Neuronal stem cell (in vitro differentiated cells): ENCODE results near the gene MYO1H.

Source experiments
- DNase-seq: peaks from one replicate; pipeline ENCODE4 v3.0.0-alpha.2; 2013; ENCODE audit warnings: low spot score
- H2AFZ ChIP-seq: one replicate; pipeline ENCODE4 v1.6.1; 2013; ENCODE audit warnings: mild to moderate bottlenecking, low read length, inconsistent platforms
- H2AK5ac ChIP-seq: 2 replicates; pipeline ENCODE4 v1.6.1; 2013; ENCODE audit warnings: low read depth, mild to moderate bottlenecking, inconsistent platforms, low read length, moderate library complexity, mixed read lengths
- H2BK120ac ChIP-seq: 2 replicates; pipeline ENCODE4 v1.6.1; 2013; ENCODE audit warnings: low read depth, mild to moderate bottlenecking, inconsistent platforms, low read length, moderate library complexity, mixed read lengths
- H2BK12ac ChIP-seq: one replicate; pipeline ENCODE4 v1.6.1; 2013; ENCODE audit warnings: low read length, inconsistent platforms
- H2BK15ac ChIP-seq: 2 replicates; pipeline ENCODE4 v1.6.1; 2013; ENCODE audit warnings: mild to moderate bottlenecking, low read length, inconsistent platforms, mixed read lengths
- H2BK5ac ChIP-seq: one replicate; pipeline ENCODE4 v1.6.1; 2013; ENCODE audit warnings: inconsistent platforms, mild to moderate bottlenecking, low read length, moderate library complexity
- H3K14ac ChIP-seq: one replicate; pipeline ENCODE4 v1.6.1; 2013; ENCODE audit warnings: low read length, inconsistent platforms
- H3K18ac ChIP-seq: 2 replicates; pipeline ENCODE4 v1.6.1; 2013; ENCODE audit warnings: low read length, inconsistent platforms
- H3K23ac ChIP-seq: 2 replicates; pipeline ENCODE4 v1.6.1; 2013; ENCODE audit warnings: low read depth, mild to moderate bottlenecking, mixed read lengths, low read length, inconsistent platforms; ENCODE audit not compliant: poor library complexity
- H3K27ac ChIP-seq: replicated peaks from 3 replicates; pipeline ENCODE4 v1.5.1; 2013; ENCODE audit warnings: low read length, inconsistent platforms
- H3K27me3 ChIP-seq, 3 experiments: 2 replicates each; pipeline ENCODE4 v1.6.1; 2013; ENCODE audit warnings: low read length in 3 of 3, mild to moderate bottlenecking in 2 of 3, inconsistent platforms in 1 of 3, low read depth in 1 of 3, mixed read lengths in 1 of 3, moderate library complexity in 1 of 3; ENCODE audit not compliant: control insufficient read depth in 3 of 3, insufficient read depth in 3 of 3
- H3K36me3 ChIP-seq, 2 donors: replicated peaks in 1 of 2; 2 replicates each; pipeline ENCODE4 v1.6.1; 2013; ENCODE audit warnings: low read length in 2 of 2; ENCODE audit not compliant: control insufficient read depth in 2 of 2, insufficient read depth in 2 of 2
- H3K4ac ChIP-seq: 2 replicates; pipeline ENCODE4 v1.6.1; 2013; ENCODE audit warnings: inconsistent platforms, mild to moderate bottlenecking, low read length, moderate library complexity
- H3K4me1 ChIP-seq, 2 donors: 1 replicate in 1 of 2; 2 replicates in 1 of 2; pipeline ENCODE4 v1.6.1; 2013; ENCODE audit warnings: low read length in 2 of 2, low read depth in 1 of 2; ENCODE audit not compliant: control insufficient read depth in 2 of 2, insufficient read depth in 1 of 2
- H3K4me2 ChIP-seq: one replicate; pipeline ENCODE4 v1.6.1; 2013; ENCODE audit warnings: mild to moderate bottlenecking, low read length, inconsistent platforms; ENCODE audit not compliant: insufficient read depth, poor library complexity, severe bottlenecking
- H3K4me3 ChIP-seq, 2 donors: 2 replicates each; pipeline ENCODE4 v1.5.1; 2013; ENCODE audit warnings: low read length in 2 of 2, mild to moderate bottlenecking in 2 of 2, inconsistent platforms in 1 of 2, moderate library complexity in 1 of 2
- H3K79me1 ChIP-seq: one replicate; pipeline ENCODE4 v1.6.1; 2013; ENCODE audit warnings: low read depth, mild to moderate bottlenecking, inconsistent platforms, low read length, moderate library complexity
- H3K9ac ChIP-seq: one replicate; pipeline ENCODE4 v1.6.1; 2013; ENCODE audit warnings: mild to moderate bottlenecking, low read depth, low read length, inconsistent platforms; ENCODE audit not compliant: poor library complexity
- H3K9me3 ChIP-seq, 2 donors: replicated peaks in 1 of 2; 2 replicates each; pipeline versions ENCODE3 to v1.6.1; 2013; ENCODE audit warnings: low read length in 2 of 2, mild to moderate bottlenecking in 2 of 2, inconsistent platforms in 1 of 2, low read depth in 1 of 2, mixed read lengths in 1 of 2, moderate library complexity in 1 of 2; ENCODE audit not compliant: control insufficient read depth in 2 of 2, insufficient read depth in 1 of 2
- H4K8ac ChIP-seq: one replicate; pipeline ENCODE4 v1.6.1; 2013; ENCODE audit warnings: low read depth, mild to moderate bottlenecking, inconsistent platforms, low read length, moderate library complexity
- H4K91ac ChIP-seq: one replicate; pipeline ENCODE4 v1.6.1; 2013; ENCODE audit warnings: low read length, low read depth, mild to moderate bottlenecking, inconsistent platforms; ENCODE audit not compliant: poor library complexity
- WGBS, 2 donors: extraction: QIAGEN DNeasy Blood & Tissue Kit; methylation state at CpG; one replicate each; pipeline ENCODE4 v1.1.7; 2013; ENCODE audit warnings: missing lambda C conversion rate in 2 of 2, mixed read lengths in 1 of 2; ENCODE audit not compliant: insufficient read length in 2 of 2, insufficient replicate concordance in 1 of 2; ENCODE audit errors: extremely low coverage in 2 of 2; 5-methylcytosine and 5-hydroxymethylcytosine counted together

Gene MYO1H

DNA sequence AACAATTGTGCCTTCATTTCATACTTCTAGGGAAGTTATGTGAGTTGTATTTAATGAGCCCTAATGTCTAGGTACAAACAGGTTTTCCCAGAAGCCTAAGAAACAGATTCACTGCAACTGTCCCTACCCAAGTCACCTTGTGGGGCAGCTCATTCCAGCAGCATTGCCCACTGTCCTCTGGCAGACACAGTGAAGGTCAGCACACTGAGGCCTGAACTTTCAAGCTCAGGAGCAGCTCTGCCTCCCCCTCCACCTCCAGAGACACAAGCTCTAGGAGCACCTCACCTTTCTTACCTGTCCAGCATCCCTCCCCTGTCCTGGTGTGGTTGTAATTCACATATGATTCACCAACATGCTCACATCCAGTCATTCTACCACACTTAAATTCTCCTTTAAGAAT lies 145.4 kb downstream of the MYO1H start:
- Histone ChIP-seq H4K8ac (no peak overlapping the region), H2BK15ac (no peak overlapping the region), H3K4me2 (no peak overlapping the region), H3K18ac (no peak overlapping the region), H2AFZ (no peak overlapping the region), H3K14ac (no peak overlapping the region), H3K36me3 (peaks cover 18 to 95% of the 10 kb centered on the region in 2 donors), H3K4me3 (no peak overlapping the region), H3K27me3 (no peaks in the 10 kb centered on the region), H2BK120ac (no peak overlapping the region), H3K9me3 (peaks cover 0 to 1% of the 10 kb centered on the region in 2 donors), H3K27ac (no peak overlapping the region), H3K79me1 (no peaks in the 10 kb centered on the region), H2BK5ac (no peak overlapping the region), H3K4me1 (no peaks in the 10 kb centered on the region), H2BK12ac (no peak overlapping the region), H3K4ac (no peak overlapping the region), H4K91ac (no peak overlapping the region), H3K23ac (no peak overlapping the region), H3K9ac (no peak overlapping the region), H2AK5ac (no peak overlapping the region)
- DNase-seq: no peak

DNA sequence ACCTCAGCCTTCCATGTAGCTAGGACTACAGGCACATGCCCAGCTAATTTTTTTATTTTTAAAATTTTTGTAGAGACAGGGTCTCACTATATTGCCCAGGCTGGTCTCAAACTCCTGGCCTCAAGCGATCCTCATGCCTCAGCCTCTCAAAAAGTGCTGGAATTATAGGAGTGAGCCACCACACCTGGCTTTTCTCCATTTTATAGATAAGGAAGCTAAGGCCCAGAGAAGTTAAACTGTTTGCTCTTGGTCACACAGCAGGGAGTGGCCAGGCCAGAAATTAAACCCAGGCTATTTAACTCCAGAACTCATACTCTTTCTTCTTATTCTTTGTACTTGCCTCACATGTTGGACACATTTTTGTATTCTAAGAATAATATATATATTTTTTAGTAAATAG lies 146.2 kb downstream of the MYO1H start:
- no peak overlapping the region for H2AK5ac ChIP-seq
- no CpG with 5 or more reads among the region's 1 CpG for WGBS, 2 donors
- H3K4ac ChIP-seq: no peak overlapping the region
- no peak overlapping the region for H4K91ac ChIP-seq
- H2BK5ac ChIP-seq: no peak overlapping the region
- H3K4me2 ChIP-seq: no peak overlapping the region
- H3K9ac ChIP-seq: no peak overlapping the region
- H3K9me3 ChIP-seq: peaks cover 0 to 1% of the 10 kb centered on the region in 2 donors
- H3K4me1 ChIP-seq: no peaks in the 10 kb centered on the region
- H2AFZ ChIP-seq: no peak overlapping the region
- H3K36me3 ChIP-seq: peaks cover 16 to 95% of the 10 kb centered on the region in 2 donors
- no peak overlapping the region for H2BK15ac ChIP-seq
- H3K4me3 ChIP-seq: no peak overlapping the region
- no peak overlapping the region for H2BK12ac ChIP-seq
- DNase-seq: no peak
- no peak overlapping the region for H3K23ac ChIP-seq
- H4K8ac ChIP-seq: no peak overlapping the region
- H3K27me3 ChIP-seq: no peaks in the 10 kb centered on the region
- H3K27ac ChIP-seq: no peak overlapping the region
- no peak overlapping the region for H2BK120ac ChIP-seq
- no peaks in the 10 kb centered on the region for H3K79me1 ChIP-seq
- no peak overlapping the region for H3K18ac ChIP-seq
- no peak overlapping the region for H3K14ac ChIP-seq

DNA sequence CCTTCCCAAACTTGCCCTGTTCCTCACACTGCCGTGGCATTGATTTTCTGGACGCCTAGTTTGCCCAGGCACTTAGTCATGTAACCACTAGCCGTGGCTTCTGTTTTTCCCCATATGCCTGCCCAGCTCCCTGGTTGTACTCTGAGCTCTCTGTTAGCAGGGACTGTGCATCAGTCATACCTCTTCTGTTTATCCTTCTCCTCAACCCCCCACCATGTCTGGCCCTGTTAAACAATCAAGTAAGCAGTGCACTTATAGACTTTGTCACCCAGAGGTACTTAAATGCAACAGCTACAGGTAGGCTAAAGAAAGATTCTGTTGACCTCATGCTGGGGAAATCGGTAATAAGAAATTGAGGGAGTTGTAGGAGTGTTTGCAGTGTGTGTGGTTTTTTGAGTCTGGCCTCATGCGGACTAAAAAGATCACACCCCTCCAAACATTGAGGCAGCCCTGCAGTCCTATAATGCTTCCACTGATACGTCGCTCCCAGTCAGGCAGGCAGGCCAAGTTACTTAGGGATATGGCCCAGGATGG lies 146.7 kb downstream of the MYO1H start:
- H3K14ac ChIP-seq: no peak overlapping the region
- no peak overlapping the region for H2AFZ ChIP-seq
- no peak overlapping the region for H3K4me2 ChIP-seq
- peaks cover 0 to 1% of the 10 kb centered on the region in 2 donors for H3K9me3 ChIP-seq
- no peak overlapping the region for H2BK120ac ChIP-seq
- no CpG with 5 or more reads among the region's 7 CpGs for WGBS, 2 donors
- H3K4me1 ChIP-seq: no peaks in the 10 kb centered on the region
- no peak overlapping the region for H3K4ac ChIP-seq
- no peak overlapping the region for H2BK12ac ChIP-seq
- DNase-seq: no peak
- no peaks in the 10 kb centered on the region for H3K79me1 ChIP-seq
- H3K9ac ChIP-seq: no peak overlapping the region
- peaks cover 16 to 95% of the 10 kb centered on the region in 2 donors for H3K36me3 ChIP-seq
- no peak overlapping the region for H3K4me3 ChIP-seq
- no peak overlapping the region for H3K23ac ChIP-seq
- H2AK5ac ChIP-seq: no peak overlapping the region
- no peak overlapping the region for H4K91ac ChIP-seq
- no peak overlapping the region for H2BK15ac ChIP-seq
- no peak overlapping the region for H3K18ac ChIP-seq
- H3K27me3 ChIP-seq: no peaks in the 10 kb centered on the region
- H3K27ac ChIP-seq: no peak overlapping the region
- H2BK5ac ChIP-seq: no peak overlapping the region
- no peak overlapping the region for H4K8ac ChIP-seq

DNA sequence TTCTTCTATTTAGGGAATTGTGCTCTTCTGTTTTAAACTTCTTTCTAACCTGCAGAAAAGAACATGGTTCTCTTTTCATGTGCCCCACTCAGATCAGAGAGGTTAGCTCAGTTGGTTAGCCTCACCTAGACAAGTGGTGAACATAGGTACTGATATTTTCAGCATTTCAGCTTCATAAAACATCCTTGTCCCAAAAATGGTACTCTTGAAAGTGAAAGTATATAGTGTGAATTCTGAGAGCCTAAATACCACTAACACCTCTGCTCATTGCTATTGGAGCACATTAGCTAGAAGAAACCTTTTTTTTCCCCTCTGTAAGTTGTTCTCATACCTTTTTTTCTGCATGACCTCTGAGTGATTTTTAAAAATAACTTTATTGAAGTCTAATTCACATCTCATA lies 147.3 kb downstream of the MYO1H start:
- Histone ChIP-seq H3K27ac (no peak overlapping the region), H3K27me3 (no peaks in the 10 kb centered on the region), H3K23ac (no peak overlapping the region), H3K9me3 (peaks cover 0 to 1% of the 10 kb centered on the region in 2 donors), H3K79me1 (no peaks in the 10 kb centered on the region), H3K14ac (no peak overlapping the region), H2BK5ac (no peak overlapping the region), H3K4me2 (no peak overlapping the region), H2AK5ac (no peak overlapping the region), H3K4me3 (no peak overlapping the region), H2BK120ac (no peak overlapping the region), H3K18ac (no peak overlapping the region), H2AFZ (no peak overlapping the region), H4K8ac (no peak overlapping the region), H2BK12ac (no peak overlapping the region), H3K4ac (no peak overlapping the region), H3K4me1 (no peaks in the 10 kb centered on the region), H3K36me3 (peaks cover 14 to 95% of the 10 kb centered on the region in 2 donors), H3K9ac (no peak overlapping the region), H2BK15ac (no peak overlapping the region), H4K91ac (no peak overlapping the region)
- DNase-seq: no peak
